Heart left ventricle (tissue), 16 donors: ENCODE results near the gene FOXC1. TPM values are rescaled to one million over a fixed set of nuclear protein-coding genes. Genes with fewer than 3 reads are reported as not detected.

ENCODE experiments used
- ATAC-seq, 4 donors: fragments of 200-7000 bp; cut with Tn5 transposase; one replicate each; pipeline ENCODE4 v1.9.1; 2020 to 2022; ENCODE audit warnings: moderate library complexity in 4 of 4, mild to moderate bottlenecking in 3 of 4, moderate number of reproducible peaks in 1 of 4
- DNase-seq, 5 donors: peaks; one replicate each; pipeline ENCODE4 v3.0.0-alpha.2; 2020
- H3K27ac ChIP-seq, 12 donors: fragments of 200-600 bp; sonication (generic) in 4 of 12; one replicate each; pipeline versions ENCODE4 v1.5.0 to v1.8.0; 2016 to 2022; ENCODE audit warnings: mild to moderate bottlenecking in 2 of 12
- H3K27me3 ChIP-seq, 9 donors: fragments of 200-600 bp; sonication (generic) in 2 of 9; one replicate each; pipeline versions ENCODE4 v1.5.1 to v1.8.0; 2016 to 2022; ENCODE audit warnings: mild to moderate bottlenecking in 3 of 9
- H3K36me3 ChIP-seq, 9 donors: fragments of 200-600 bp; sonication (generic) in 2 of 9; one replicate each; pipeline versions ENCODE4 v1.5.0 to v1.8.0; 2018 to 2022; ENCODE audit warnings: mild to moderate bottlenecking in 2 of 9
- H3K4me1 ChIP-seq, 12 donors: fragments of 200-600 bp; sonication (generic) in 4 of 12; one replicate each; pipeline versions ENCODE4 v1.5.0 to v1.8.0; 2016 to 2022; ENCODE audit warnings: mild to moderate bottlenecking in 3 of 12
- H3K4me3 ChIP-seq, 12 donors: fragments of 200-600 bp; sonication (generic) in 4 of 12; one replicate each; pipeline versions ENCODE4 v1.5.0 to v1.8.0; 2017 to 2022; ENCODE audit warnings: mild to moderate bottlenecking in 9 of 12, moderate library complexity in 4 of 12
- H3K9me3 ChIP-seq, 12 donors: fragments of 200-600 bp; sonication (generic) in 4 of 12; one replicate each; pipeline versions ENCODE4 v1.5.0 to v1.8.0; 2016 to 2022; ENCODE audit warnings: mild to moderate bottlenecking in 1 of 12
- CTCF ChIP-seq, 12 donors: fragments of 200-600 bp; sonication (generic) in 4 of 12; IDR thresholded peaks; one replicate each; pipeline versions ENCODE4 v1.5.0 to v1.8.0; 2018 to 2022; ENCODE audit warnings: antibody characterized with exemption in 12 of 12, mild to moderate bottlenecking in 5 of 12
- POLR2A ChIP-seq, 2 donors: fragments of 450-650 bp; IDR thresholded peaks; one replicate each; pipeline ENCODE4 v1.6.1; 2017; ENCODE audit warnings: antibody characterized with exemption in 2 of 2, mild to moderate bottlenecking in 2 of 2, moderate library complexity in 2 of 2
- WGBS, 4 donors: extraction: QIAGEN DNeasy Blood & Tissue Kit in 2 of 4; methylation state at CpG; one replicate each; pipeline versions ENCODE4 v1.1.5 to v1.1.7; 2013 to 2018; 5-methylcytosine and 5-hydroxymethylcytosine counted together
- intact Hi-C, 10 donors: fragments of 100-400 bp; cut with DNase I; formaldehyde crosslinking; loops; one replicate each; pipeline versions ENCODE4 v1.11.1 to v1.14.2; 2022
- polyA plus RNA-seq, 2 donors: library from polyadenylated mRNA; stranded (reverse); fragments of 200-250 nt; gene quantifications; one replicate each; pipeline ENCODE4 v1.2.3, GENCODE V29; 2013
- total RNA-seq, 9 donors: library from RNA; depleted of rRNA in 2 of 9; stranded (reverse); fragments of >200 nt in 2 of 9; fragmentation: NEBNext Ultra II Directional in 3 of 9; extraction: Animal tissue kit (Norgen Biotek cat#: 25700) in 3 of 9; gene quantifications; one replicate each; pipeline versions ENCODE4 v1.1.0 to v1.2.4, GENCODE V29; 2016 to 2023
- donor health status: ischemic (EF 13 %, LVEDD 7.1; RV severe dilation, severe dysfunction).
- donor health status: healthy with polysubstance abuse.
- donor health status: DM: no; HTN: yes; CAD: no.
- donor health status: DM: no; HTN: no; CAD: no.
- donor health status: ischemic (EF 25% LVEDD 6.9; RV normal size, moderate dysfunction).
- donor health status: ischemic (EF 25% LVEDD 5.7; RV mildly dilated, moderate dysfunction).
- donor health status: healthy.
- donor health status: DM: yes; HTN: yes; CAD: no.
- donor health status: ischemic (EF 35%, LVEDD 5.7; RV mildly dilated, moderate dysfunction).
- donor health status: nonischemic (EF 11% LVEDD 7.7; RV severe dilation, severe dysfunction).
- donor health status: DM: yes; HTN: yes; CAD: no.
- donor health status: PGD.
- donor health status: ischemic (EF 29% LVEDD 5.4; RV normal size, mild dysfunction).
- donor health status: nonischemic (EF 23%, LVEDD 6.1; RV moderate dilation, normal function).

FOXC1 gene
- total and polyA plus RNA-seq, 11 donors, result 1.8 to 6.3 (median 3.3) TPM

- Histone ChIP-seq H3K27me3 (peaks cover 8 to 39% (median 17%) of the 10 kb centered on the region in 9 donors), H3K36me3 (no peaks in the 10 kb centered on the region), H3K9me3 (no peaks in the 10 kb centered on the region), H3K4me1 (peaks cover 0 to 11% (median 6%) of the 10 kb centered on the region in 12 donors), H3K27ac (no peak overlapping the region), H3K4me3 (no peak overlapping the region)
- ATAC-seq (no peak), DNase-seq (no peak)
- 74 to 80% (median 76%) methylated on average over 33 of the region's 33 CpGs for WGBS, 4 donors
- no peak for TF ChIP-seq CTCF (IDR thresholded peaks at IDR 0.05)
- no peak for TF ChIP-seq POLR2A (IDR thresholded peaks at IDR 0.05)
- intact Hi-C loops, result loop anchor here in 8 of 10 donors (5.0 to 10.0 kb wide), 9 partner anchors 850 to 1160 kb away; partner anchors contain the start of gene MYLK4 (in 4 of the 8)
Observed at GRCh38 chr6:1594445-1595200, 15.1 kb upstream of the FOXC1 start.

- DNase-seq, result peak in 1 of 5 donors; percentile 25
- Histone ChIP-seq H3K27me3 (peaks cover 8 to 42% (median 17%) of the 10 kb centered on the region in 9 donors), H3K27ac (no peak overlapping the region), H3K36me3 (no peaks in the 10 kb centered on the region), H3K4me3 (peak overlapping the region in 7 of 12 donors; percentile 1 to 43 (median 30)), H3K9me3 (no peaks in the 10 kb centered on the region), H3K4me1 (peaks cover 0 to 11% (median 6%) of the 10 kb centered on the region in 12 donors)
- ATAC-seq, result peak in 1 of 4 donors; percentile 28
- TF ChIP-seq POLR2A (IDR thresholded peaks at IDR 0.05) (no peak), CTCF (IDR thresholded peaks at IDR 0.05) (no peak)
- intact Hi-C loops, result loop anchor here (1.0 to 10.0 kb wide), 18 partner anchors 599 to 1159 kb away; partner anchors contain the start of gene MYLK4 (in 4 of the 10)
- 58 to 66% (median 62%) methylated on average over 26 to 28 of the region's 28 CpGs for WGBS, 4 donors
Observed at GRCh38 chr6:1595271-1596087, 14.2 kb upstream of the FOXC1 start.

- Histone ChIP-seq H3K36me3 (no peaks in the 10 kb centered on the region), H3K27me3 (peaks cover 8 to 47% (median 21%) of the 10 kb centered on the region in 9 donors), H3K27ac (no peak overlapping the region), H3K4me1 (peaks cover 0 to 11% (median 6%) of the 10 kb centered on the region in 12 donors), H3K4me3 (peak overlapping the region in 10 of 12 donors; percentile 1 to 44 (median 26)), H3K9me3 (no peaks in the 10 kb centered on the region)
- DNase-seq (peak in 4 of 5 donors; percentile 38 to 72 (median 52)), ATAC-seq (peak; percentile 69 to 90 (median 82))
- peak; percentile 88 to 97 (median 94) for TF ChIP-seq CTCF (IDR thresholded peaks at IDR 0.05)
- no peak for TF ChIP-seq POLR2A (IDR thresholded peaks at IDR 0.05)
- 9 to 13% (median 10%) methylated on average over 21 to 25 of the region's 25 CpGs for whole genome bisulfite sequencing, 4 donors
- intact Hi-C loops, result loop anchor here (1.0 to 10.0 kb wide), 18 partner anchors 599 to 1159 kb away; partner anchors contain the start of gene MYLK4 (in 4 of the 10)
Observed at GRCh38 chr6:1596088-1596852, 13.4 kb upstream of the FOXC1 start.
